ENCODE data around the gene PRKG1.

The PRKG1 gene

DNA sequence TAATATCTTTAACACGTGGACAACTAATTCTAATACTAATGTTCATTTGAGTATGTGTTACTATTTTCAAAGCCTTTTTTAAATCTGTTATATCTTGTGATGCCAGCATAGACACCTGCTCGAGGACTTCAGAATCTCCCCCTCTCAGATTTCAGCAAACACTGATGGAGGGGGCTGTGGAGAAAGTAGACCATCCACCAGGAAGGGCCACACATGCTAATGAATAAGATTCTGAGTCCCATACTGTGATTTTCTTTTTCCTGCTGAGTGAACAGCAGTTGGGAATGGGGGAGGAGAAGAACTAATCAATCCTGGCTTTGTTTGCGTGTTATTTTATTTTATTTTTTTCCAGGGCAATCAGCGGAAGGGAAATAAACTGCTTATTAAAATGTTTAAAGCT, 783.0 kb downstream of the PRKG1 start:
- no peak for DNase-seq

DNA sequence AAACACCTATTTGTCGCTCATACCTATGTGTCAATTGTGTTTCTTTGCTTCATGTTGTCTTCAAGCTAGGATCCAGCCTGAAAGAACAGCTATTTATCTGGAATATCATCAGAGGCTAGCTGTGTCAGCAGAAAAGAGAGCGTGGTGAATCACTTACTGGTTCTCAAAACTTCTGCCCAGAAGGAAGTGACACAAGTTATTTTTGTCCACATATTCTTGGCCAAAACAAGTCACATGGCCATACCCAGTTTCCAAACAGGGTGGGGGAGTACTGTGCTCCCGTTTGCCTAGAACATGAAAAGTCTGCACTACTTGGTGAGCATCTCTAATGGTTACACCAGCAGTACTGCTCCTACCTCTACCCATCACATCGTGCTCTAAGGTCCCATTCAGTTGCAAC, 786.0 kb downstream of the PRKG1 start:
- DNase-seq = peak; percentile 8

DNA sequence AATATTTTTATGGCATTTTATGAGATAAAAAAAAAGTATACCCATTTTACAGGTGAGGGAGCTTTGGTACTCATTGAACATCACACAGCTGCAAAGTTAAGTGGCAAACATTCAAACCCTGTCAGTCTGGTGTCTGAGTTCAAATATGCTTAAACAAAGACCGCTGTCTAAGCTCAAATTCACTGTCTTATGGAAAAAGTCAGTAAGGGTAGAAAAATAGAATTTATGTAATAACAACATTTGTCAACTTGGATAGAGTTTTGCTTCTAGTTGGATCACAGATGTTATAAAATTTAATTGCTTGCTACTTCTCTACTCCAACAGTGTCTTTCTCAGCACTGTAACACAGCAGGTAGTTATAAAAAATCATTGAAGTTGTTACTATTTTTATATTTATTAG, 786.8 kb downstream of the PRKG1 start:
- no peak for DNase-seq

DNA sequence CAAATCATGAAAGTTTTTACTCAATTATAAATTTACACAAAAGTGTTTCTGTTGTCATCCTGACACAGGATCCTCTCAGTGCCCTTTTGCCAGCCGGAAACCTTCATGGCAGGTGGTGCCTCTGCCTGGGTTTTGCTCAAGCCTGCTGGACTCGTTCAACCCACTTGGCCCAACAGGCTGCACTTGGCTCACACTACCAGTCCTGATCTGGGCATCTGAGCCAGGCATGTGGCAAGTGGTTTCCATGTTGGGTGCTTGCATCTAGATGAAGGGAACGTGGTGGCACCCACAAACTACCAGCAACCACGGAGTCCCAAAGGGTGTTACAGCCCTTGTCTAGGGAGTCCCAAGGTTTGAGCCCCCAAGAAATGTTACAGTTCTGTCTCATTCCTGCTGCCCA, 787.4 kb downstream of the PRKG1 start:
- DNase-seq = no peak

DNA sequence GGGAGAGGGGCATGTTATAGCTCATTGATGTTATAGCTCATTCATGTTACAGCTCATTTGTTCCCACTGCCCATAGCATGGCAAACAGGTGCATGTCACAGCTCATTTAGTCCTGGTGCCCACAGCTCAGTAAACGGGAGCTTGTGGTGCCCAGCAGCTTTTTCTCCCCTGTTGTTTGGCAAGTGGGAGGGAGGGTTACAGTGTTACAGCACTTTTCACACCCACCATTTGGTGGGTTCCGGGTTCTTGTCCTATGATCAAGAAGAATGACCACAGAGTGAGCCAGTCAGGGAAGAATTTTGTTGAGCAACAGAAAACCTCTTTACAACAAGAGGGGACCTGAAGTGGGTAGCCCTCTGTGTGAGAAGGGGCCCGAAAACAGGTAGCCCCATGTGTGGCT, 787.9 kb downstream of the PRKG1 start:
- no peak for DNase-seq

DNA sequence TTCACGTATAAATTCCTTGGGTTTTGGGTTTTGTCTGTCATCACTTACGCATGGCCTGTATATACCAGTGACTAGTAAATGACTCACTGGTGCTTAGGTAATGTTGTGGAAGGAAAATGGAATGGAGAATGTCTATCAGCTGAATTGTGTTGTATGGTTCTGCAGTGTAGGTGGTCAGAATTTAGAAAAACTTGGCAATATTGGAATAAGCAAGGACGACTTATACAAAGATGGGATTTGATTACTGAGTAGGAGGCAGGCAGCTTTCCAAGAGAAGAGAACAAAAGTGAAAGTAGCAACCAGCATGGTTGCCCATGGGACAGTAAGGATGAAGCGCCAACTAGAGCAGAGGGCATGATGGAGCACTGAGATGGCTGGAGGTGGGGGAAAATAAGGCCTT, 793.7 kb downstream of the PRKG1 start:
- DNase-seq = no peak

DNA sequence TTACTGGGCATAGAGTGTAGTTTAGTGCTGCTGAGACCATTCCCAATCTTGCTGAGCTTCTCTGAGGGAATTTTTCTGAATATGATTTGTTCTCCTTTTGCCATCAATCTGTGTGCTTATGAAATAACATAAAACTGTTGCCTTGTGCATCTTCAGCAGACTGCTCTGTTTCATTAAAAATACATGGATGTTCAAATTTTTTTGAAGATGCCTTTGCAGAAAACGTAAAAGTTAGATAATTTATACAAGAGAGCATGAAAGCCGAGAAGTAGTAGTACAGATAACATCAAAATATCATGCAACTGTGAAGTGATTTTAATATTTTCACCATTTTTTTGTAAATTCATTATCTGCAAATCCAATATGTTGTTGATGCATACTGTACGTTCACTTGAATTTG, 799.8 kb downstream of the PRKG1 start:
- no peak for DNase-seq

DNA sequence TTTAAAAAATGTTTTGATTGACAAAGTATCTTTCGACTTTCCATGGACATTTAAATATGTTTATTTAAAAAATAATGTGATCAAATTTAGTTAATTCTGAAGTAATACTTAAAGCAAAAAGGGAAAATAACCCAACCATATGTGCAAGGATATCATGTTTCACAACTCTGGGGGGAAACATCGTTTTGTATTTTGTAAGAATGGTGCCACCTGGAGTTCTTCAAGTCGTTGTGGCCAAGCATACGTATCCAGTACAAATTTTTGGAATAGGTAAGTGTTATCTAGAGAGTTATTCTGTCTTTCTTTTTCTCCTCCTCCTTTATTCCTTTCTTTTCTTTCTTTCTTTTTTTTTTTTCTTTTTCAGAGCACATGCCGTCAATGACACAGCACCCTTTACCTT, 801.3 kb downstream of the PRKG1 start:
- DNase-seq = peak; percentile 8

DNA sequence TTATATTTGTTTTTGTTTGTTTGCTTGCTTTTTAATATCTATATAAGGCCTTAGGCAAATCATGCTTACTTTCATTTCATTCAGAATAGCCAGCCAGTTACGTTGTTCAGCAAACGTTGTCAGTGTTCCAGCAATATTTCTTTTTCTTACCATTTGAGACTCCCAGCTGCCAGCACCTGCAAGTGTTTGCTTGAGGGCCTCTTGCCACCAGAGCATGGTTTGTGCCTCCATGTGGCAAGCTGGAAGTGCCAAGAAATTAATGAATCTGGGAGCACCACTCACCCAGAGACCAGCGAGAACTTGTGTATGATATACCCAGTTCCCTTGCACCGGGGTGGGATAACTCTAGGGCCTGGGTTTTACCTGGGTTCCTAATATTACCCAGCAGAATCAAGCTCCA, 802.2 kb downstream of the PRKG1 start:
- no peak for DNase-seq

DNA sequence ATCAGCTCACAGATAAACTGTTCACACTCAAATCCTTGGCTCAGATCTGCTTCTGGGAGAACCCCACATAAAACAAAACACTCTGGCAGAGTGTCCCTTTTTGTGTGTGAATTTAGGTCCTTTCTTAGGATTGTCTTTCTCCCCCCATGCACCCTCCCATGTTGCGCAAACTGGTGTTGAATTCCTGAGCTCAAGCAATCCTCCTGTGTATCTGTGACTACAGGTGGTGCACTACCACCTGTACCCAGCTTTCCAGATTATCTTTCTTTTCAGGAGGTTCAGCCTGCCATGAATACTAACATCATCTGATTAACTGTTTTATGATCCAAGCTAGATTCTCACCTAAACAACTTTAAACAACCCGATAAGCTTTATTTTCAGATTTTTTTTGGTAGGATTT, 802.7 kb downstream of the PRKG1 start:
- DNase-seq = no peak

DNA sequence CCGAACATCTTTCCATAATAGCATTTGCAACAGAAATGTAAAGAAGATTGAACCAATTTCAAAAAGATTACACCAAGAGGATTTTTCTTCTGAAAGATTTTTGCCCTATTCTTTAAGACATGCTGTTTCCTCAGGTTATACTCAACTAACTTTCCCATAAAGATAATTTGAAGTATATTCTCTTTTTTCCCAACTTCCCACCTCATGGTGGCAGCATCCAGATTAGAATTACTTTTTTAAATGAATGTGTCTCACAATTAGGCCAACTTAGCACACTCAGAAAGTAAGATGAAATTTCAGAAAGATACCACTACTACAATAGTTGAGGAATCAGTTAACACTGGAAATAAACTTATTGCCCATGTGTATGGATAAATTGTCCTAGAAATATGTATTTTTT, 803.3 kb downstream of the PRKG1 start:
- DNase-seq = peak; percentile 3

DNA sequence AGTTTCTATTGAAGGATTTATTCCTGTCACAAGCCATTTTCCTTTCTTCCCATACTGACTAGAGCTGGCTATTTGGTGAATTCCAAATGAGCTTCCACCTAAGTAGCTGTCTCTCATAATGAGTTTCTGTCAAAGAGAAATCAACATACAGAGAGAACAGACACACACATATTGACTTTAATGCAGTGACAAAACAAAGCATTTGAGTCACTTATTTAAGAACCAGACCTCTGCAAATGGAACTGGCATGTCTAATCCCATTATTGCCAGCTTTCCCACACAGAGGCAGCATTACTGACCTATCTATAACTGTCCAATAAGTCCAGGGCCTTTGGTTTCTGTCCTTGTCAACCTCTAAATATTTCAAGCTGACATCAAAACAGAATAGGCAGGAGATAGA, 804.4 kb downstream of the PRKG1 start:
- no peak for DNase-seq

DNA sequence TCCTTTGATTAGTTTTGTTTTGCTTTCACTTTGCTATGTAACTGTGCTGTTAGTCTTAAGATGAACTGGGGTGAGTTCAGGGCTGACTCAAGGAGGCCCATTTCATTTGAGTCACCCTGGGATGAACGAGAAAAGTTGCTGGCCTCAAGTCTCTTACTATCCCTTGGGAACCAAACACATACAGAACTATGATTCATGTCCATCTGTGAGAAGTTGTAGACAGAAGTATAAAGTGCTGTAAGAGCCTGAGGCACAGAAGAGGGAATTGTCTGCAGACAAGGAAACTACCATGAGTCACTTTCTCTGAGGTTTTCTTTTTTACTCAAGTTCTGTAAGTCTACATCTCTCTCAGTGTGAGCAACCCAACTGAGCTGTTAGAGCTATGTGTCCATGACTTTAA, 805.0 kb downstream of the PRKG1 start:
- DNase-seq = peak; percentile 2

DNA sequence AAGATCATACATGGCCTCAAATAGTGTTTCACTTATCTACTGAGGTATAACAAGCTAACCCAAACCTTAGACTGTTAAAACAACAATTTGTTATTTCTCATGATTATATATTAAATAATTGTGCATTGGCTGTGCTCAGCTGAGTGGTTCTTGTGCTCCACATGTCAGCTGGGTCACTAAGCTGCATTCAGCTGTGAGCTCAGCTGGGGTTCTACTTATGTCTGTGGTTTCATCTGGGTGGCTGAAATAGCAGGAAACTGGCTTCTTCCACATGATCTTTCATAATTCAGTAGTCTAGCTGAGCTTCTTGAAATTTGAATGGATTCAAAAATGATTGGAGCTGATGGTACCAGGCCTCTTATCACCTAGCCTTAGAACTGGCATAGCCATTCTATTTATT, 806.9 kb downstream of the PRKG1 start:
- DNase-seq = no peak

DNA sequence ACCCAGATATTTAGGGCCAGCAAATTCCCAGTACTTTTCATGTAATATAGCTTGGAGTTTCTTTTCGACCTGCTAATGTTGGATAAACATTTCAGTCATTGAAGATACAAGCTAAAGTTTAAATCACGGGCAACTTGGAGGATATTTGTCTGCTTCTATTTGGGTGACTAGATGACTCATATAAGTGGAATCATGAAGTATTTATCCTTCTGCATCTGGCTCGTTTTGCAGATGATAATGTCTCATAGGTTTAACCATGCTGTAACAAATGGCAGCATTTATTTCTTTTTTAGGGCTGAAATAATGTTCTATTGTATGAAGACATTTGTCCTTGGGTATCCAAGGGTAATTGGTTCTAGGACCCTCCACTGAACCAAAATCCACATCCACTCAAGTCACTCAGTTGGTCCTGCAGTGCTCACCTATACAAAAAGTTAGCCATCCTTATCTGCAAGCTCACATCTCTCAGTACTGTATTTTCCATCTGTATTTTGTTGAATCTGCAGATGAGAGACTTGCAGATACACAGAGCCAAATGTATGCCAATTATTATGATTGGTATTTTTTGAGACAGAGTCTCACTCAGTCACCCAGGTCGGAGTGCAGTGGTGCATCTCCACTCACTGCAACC, 812.3 kb downstream of the PRKG1 start:
- no peak for DNase-seq

DNA sequence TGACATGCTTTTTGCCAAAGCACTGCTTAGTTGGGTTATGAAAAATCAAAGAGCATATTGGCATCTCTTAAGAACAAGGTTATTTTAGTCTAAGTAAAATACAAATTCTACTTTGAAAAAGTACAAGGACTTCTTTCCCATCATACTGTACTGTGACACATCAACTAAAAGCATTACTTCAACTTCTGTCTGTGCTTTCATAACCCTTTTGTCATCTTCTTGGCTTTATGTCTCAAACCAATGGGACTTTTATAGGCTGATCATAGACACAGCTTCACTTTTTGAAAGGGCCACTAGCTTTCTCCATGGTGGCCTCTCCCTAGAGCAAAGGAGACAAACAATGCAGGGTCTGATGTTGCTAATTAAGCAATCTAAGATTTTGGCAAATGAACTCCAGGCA, 814.0 kb downstream of the PRKG1 start:
- no peak for DNase-seq

DNA sequence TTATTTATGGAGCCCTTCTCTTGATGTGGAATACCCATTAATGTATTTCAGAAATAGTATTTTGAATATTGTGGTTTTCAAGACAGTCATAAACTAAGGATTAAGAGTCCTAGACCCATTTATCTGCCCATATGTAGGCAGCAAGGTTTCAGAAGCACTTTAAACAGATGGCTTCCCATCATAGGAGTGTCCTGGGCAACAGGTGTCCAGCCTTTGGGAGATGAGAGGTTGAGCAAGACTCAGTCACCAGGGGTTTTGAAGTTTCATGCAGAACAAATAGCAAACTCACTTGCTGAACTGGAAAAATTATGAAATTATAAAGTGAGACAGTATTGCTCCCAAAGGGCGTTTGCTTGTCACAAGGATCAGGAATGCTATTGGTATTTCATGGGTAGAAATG, 818.0 kb downstream of the PRKG1 start:
- no peak for DNase-seq

DNA sequence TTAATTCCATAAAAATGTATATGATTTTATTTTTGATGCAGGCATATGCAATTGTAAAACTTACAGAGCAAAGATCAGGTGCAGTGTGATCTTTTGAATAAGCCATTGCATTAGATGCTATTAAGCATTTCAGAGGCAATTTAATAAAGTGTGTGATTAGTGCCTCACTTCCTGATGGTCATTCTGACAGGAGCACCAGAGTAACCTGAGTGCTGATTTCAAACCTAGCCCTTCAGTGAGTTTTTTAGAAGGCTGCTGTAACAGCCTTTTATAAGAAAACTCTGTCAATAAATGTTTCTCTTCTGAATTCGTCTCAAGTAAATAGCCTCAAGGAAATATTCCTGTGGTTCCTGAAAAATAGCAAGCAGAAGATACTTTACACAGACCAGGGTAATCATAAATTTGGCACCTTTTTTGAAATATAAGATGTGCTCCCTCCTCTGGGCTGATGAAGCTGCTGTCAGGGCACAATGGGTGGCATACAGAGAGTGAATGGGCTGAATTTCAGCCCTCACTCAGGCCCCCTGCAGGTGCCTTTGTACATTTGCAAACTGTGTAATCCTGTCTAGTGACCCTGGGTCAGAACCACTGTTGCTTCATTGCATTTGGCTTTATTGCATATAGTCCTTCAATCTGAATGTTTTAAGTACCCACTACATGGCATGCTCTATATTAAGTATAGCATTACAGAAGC, 818.8 kb downstream of the PRKG1 start:
- peak; percentile 48 for DNase-seq

DNA sequence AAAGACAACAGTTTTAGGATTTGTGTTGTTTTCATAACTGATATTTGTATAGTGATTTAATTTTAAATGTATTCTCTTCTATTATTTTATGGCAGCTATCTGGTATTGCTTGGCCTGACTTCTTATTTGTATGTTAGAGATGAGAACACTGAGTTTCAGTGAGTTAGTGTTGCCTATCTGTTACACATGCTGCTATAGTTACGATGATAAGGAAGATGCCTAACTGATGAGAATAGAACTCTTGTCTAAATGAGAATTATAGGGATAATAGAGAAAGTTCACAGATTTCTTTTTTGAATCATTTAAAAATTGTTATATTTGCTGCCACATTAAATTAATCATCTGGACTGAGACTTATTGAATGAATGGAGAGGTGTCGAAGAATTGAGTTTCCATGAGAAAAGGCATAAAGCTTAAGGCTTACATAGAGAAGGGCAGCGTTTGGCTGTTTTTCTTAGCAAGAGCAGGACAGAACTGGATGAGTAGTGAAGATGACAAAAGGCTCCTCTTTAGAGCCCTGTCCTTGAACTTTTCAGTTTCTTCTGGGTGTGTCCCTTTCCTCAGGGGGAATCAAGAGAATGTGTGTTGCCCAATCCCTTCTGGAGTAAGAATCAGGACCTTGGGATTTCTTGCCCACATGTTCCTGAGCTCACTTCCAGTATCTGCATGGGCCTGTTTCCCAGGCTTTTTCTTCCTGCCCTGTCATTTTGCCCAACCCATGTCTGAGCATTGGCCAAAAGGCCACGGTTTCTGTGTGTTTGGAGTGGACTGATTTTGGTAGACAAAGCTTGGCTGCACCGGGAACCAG, 820.7 kb downstream of the PRKG1 start:
- DNase-seq = no peak

DNA sequence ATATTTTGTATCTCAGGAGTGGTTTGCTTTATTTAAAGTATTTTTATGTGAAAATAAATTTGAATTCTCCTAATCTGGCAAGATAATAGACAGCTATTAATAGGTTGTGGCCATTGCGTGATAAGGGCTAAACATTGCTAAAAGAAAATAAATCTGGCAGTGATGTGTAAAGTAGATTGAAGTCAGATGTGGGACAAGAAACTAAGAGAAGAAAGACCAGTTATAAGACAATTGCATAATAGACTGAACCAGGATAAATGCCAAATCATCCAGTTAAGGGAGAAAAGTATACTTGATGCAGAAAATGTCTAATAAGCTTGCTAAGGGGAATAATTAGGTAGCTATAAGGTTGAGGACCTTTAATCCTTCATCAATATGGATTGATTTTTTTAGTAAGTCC, 822.6 kb downstream of the PRKG1 start:
- DNase-seq = no peak

DNA sequence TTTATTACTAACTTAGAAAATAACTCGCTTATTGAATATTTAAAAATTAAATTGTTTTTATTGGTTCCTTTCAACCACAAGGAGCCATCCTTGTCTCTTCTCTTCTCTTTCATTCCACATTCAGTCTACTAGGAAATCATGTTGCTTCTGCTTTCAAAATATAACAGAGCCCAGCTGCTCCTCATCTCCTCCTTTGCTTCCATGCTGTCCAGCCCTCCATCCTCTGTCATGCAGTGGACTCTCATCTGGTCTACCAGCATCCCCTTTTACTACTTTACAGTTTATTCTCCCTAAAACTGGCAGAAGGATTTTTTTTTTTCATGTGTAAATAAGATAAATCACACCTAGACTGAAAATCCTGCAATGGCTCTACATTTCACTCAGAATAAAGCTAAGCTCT, 823.3 kb downstream of the PRKG1 start:
- no peak for DNase-seq

DNA sequence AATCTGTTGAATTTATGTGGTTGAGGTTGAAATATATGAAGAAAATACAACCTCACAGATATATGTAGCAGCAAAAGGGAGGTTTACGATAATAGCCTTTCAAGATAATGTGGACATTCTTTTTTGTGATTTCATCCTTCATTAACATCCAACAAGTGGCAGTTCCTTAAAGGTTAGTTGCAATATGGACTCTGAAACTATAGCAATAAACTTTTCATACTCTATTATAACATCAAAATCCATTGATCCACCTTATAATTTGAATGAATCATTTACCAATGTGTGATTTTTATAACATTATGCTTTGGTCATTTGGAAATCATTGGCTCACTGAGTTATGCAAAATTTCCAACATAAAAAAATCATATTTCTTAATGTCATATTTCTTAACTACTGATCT, 825.9 kb downstream of the PRKG1 start:
- no peak for DNase-seq

DNA sequence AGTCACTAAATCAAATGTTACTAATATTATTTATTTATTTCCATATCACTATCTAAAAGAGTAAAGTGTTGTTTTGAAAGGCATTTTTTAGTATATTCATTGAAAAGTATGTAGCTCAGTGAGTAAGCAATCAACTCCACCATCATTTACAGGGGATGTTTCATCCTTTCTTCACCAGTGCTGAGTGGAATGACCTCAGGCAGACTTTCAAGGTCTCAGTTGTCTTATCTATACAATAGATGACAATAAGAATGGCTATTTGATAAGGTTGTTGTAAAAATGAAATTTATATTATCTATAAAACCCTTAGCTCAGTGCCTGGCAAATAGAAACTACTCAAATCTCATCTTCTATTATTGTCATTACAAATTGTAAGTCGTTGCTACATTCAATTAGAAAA, 829.4 kb downstream of the PRKG1 start:
- no peak for DNase-seq

DNA sequence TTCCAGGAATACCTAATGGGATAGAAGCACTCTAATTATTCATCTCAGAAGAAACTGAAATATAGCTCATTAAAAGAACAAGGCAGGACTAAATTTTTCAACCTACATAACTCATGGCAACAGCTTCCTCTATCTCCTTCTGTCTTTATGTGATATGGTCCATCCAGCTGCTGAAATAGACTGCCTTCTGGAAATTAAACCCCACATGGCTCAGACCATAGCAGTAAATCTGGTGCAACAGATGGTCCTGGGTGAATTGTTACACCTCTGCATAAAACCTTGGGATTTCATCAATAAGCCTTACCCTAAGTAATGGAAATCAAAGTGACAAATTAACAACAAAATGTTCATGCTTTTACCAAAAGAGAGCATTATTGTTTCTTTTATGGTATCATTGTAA, 830.7 kb downstream of the PRKG1 start:
- peak; percentile 35 for DNase-seq

Measured in hematopoietic multipotent progenitor cell treated with erythropoietin and hydrocortisone succinate and interleukin-3 and kit ligand, for 4 days (in vitro differentiated cells).